Nephron progenitor cell (in vitro differentiated cells): ENCODE data around the gene TRERF1.
A peak's percentile ranks its signal among the peaks of the same experiment; 100 is the strongest.

Source experiments
- DNase-seq: peaks from one replicate; pipeline ENCODE4 v3.0.0; 2021
- H3K27ac Mint-ChIP-seq: 2 replicates; pipeline ENCODE4 v1.8.0; 2021; ENCODE audit warnings: mild to moderate bottlenecking, moderate library complexity, mixed read lengths
- H3K27me3 Mint-ChIP-seq: 2 replicates; pipeline ENCODE4 v1.8.0; 2021; ENCODE audit warnings: mild to moderate bottlenecking, low read depth, mixed read lengths; ENCODE audit not compliant: poor library complexity
- H3K36me3 Mint-ChIP-seq: 2 replicates; pipeline ENCODE4 v1.8.0; 2021; ENCODE audit warnings: low read depth, mixed read lengths
- H3K4me1 Mint-ChIP-seq: 2 replicates; pipeline ENCODE4 v1.8.0; 2021; ENCODE audit warnings: mixed read lengths
- H3K4me3 Mint-ChIP-seq: 2 replicates; pipeline ENCODE4 v1.8.0; 2021; ENCODE audit warnings: mild to moderate bottlenecking, moderate library complexity, mixed read lengths
- H3K9me3 Mint-ChIP-seq: 2 replicates; pipeline ENCODE4 v1.8.0; 2021; ENCODE audit warnings: mild to moderate bottlenecking, moderate library complexity, mixed read lengths
- TF ChIP-seq, protein P1 (sequence below): fragments of 200-600 bp; sonication (generic); IDR thresholded peaks from 2 replicates; pipeline ENCODE4 v1.5.0; 2021; ENCODE audit warnings: antibody characterized with exemption

TRERF1 gene

DNA sequence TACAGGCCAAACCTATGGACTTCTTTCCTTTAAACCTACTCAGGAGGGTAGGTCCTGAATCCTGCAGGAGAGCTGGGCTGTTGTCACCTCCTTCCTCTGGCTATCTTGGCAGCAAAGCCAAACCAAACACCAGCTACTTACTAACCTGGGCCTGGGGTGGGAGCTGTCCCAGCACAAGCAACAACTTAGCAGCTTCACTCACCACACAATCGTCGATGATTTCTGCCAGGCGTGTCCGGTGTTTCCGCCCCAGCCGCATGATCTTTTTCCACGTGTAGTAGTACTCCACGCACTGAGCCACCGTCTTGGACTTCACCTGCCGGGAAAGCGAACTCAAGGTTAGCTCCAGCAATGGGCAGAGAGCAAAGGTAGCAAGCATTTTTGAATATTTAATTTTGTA is 208.7 kb downstream of the TRERF1 start:
- Mint-ChIP-seq H3K4me1 (peaks cover 11% of the 10 kb centered on the region), H3K4me3 (no peak overlapping the region), H3K36me3 (peaks cover 4% of the 10 kb centered on the region), H3K27ac (no peak overlapping the region), H3K9me3 (no peaks in the 10 kb centered on the region), H3K27me3 (peaks cover 20% of the 10 kb centered on the region)
- DNase-seq, result no peak
- TF ChIP-seq, protein P1, sequence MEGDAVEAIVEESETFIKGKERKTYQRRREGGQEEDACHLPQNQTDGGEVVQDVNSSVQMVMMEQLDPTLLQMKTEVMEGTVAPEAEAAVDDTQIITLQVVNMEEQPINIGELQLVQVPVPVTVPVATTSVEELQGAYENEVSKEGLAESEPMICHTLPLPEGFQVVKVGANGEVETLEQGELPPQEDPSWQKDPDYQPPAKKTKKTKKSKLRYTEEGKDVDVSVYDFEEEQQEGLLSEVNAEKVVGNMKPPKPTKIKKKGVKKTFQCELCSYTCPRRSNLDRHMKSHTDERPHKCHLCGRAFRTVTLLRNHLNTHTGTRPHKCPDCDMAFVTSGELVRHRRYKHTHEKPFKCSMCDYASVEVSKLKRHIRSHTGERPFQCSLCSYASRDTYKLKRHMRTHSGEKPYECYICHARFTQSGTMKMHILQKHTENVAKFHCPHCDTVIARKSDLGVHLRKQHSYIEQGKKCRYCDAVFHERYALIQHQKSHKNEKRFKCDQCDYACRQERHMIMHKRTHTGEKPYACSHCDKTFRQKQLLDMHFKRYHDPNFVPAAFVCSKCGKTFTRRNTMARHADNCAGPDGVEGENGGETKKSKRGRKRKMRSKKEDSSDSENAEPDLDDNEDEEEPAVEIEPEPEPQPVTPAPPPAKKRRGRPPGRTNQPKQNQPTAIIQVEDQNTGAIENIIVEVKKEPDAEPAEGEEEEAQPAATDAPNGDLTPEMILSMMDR, result no peak

GRCh38 chr6:42241915-42242314 is 209.8 kb downstream of the TRERF1 start:
- no peak overlapping the region for H3K4me3 Mint-ChIP-seq
- peaks cover 4% of the 10 kb centered on the region for H3K36me3 Mint-ChIP-seq
- DNase-seq, result no peak
- H3K4me1 Mint-ChIP-seq, result peaks cover 19% of the 10 kb centered on the region
- H3K27ac Mint-ChIP-seq, result no peak overlapping the region
- H3K9me3 Mint-ChIP-seq, result no peaks in the 10 kb centered on the region
- TF ChIP-seq, protein P1, result no peak
- peaks cover 22% of the 10 kb centered on the region for H3K27me3 Mint-ChIP-seq

GRCh38 chr6:42239736-42240375 is 211.9 kb downstream of the TRERF1 start:
- no peak for DNase-seq
- peaks cover 22% of the 10 kb centered on the region for H3K27me3 Mint-ChIP-seq
- no peaks in the 10 kb centered on the region for H3K9me3 Mint-ChIP-seq
- no peak overlapping the region for H3K4me3 Mint-ChIP-seq
- H3K4me1 Mint-ChIP-seq, result peaks cover 34% of the 10 kb centered on the region
- H3K27ac Mint-ChIP-seq, result peak overlapping the region; percentile 44
- TF ChIP-seq, protein P1, result no peak
- peaks cover 4% of the 10 kb centered on the region for H3K36me3 Mint-ChIP-seq

DNA sequence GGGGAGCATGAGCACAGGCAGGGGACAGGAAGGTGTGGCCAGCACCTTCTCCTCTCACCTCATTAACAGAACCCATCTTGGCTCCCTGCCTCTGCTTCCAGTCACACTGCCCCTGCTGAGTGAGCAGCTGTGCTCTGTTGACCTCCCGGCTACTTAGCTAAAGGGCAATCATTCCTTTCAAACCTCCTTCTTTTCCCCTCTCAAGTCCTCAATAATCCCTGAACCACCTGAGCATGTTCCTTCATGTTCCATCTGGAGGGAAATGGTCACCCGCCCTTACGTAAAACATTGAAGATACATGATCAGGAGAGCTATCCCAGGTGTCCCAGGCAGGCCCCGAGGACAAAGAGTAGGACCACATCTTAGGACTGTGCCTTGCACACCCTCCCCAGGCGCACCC is 212.4 kb downstream of the TRERF1 start:
- Mint-ChIP-seq H3K36me3 (peaks cover 4% of the 10 kb centered on the region), H3K27ac (peak overlapping the region; percentile 44)

GRCh38 chr6:42237857-42238256 is 213.9 kb downstream of the TRERF1 start:
- H3K36me3 Mint-ChIP-seq, result peaks cover 5% of the 10 kb centered on the region
- peaks cover 34% of the 10 kb centered on the region for H3K4me1 Mint-ChIP-seq

More for the DNA sequence above, 212.4 kb downstream of the TRERF1 start:
- Mint-ChIP-seq H3K9me3 (no peaks in the 10 kb centered on the region), H3K4me1 (peaks cover 34% of the 10 kb centered on the region), H3K27me3 (peaks cover 22% of the 10 kb centered on the region), H3K4me3 (no peak overlapping the region)
- DNase-seq, result no peak
- TF ChIP-seq, protein P1, result no peak

More at GRCh38 chr6:42237857-42238256, 213.9 kb downstream of the TRERF1 start:
- TF ChIP-seq, protein P1, result no peak
- peaks cover 22% of the 10 kb centered on the region for H3K27me3 Mint-ChIP-seq
- DNase-seq, result no peak
- no peak overlapping the region for H3K27ac Mint-ChIP-seq
- H3K9me3 Mint-ChIP-seq, result peaks cover 4% of the 10 kb centered on the region
- H3K4me3 Mint-ChIP-seq, result no peak overlapping the region
